Stimulated activated memory B cell treated with anti-CD40 and anti-IgM and Interleukin-4, amounts not matched to agents 10 μg/mL and 1 μg/mL and 100 μg/mL, for 72 hours (primary cell): ENCODE results near the gene CSNK1D.
"Not testable (repeated sequence)": the region's sequence is repeated elsewhere in the genome, so short reads cannot be mapped to it uniquely, and the experiment has no call there.

Experiments used
- ATAC-seq: fragments of 150-1000 bp; cut with Tn5 transposase; 2 replicates; pipeline ENCODE4 v1.10.0; 2021
- H3K27ac Mint-ChIP-seq: one replicate; pipeline ENCODE4 v1.8.0; 2022; ENCODE audit warnings: mild to moderate bottlenecking, mixed read lengths
- H3K27me3 Mint-ChIP-seq: one replicate; pipeline ENCODE4 v1.8.0; 2022; ENCODE audit warnings: mixed read lengths
- H3K36me3 Mint-ChIP-seq: one replicate; pipeline ENCODE4 v1.8.0; 2022; ENCODE audit warnings: mixed read lengths
- H3K4me1 Mint-ChIP-seq: one replicate; pipeline ENCODE4 v1.8.0; 2022; ENCODE audit warnings: mixed read lengths
- H3K4me3 Mint-ChIP-seq: one replicate; pipeline ENCODE4 v1.8.0; 2022; ENCODE audit warnings: mild to moderate bottlenecking, moderate library complexity, mixed read lengths
- H3K9me3 Mint-ChIP-seq: one replicate; pipeline ENCODE4 v1.8.0; 2022; ENCODE audit warnings: mixed read lengths

CSNK1D gene

GRCh38 chr17:82204831-82205719 is 68.4 kb downstream of the CSNK1D start:
- Mint-ChIP-seq H3K27me3 (no peaks in the 10 kb centered on the region), H3K4me3 (no peak overlapping the region), H3K4me1 (peaks cover 18% of the 10 kb centered on the region), H3K9me3 (no peaks in the 10 kb centered on the region), H3K27ac (peak overlapping the region; percentile 86), H3K36me3 (peaks cover 14% of the 10 kb centered on the region)
- no peak for ATAC-seq

GRCh38 chr17:82203920-82204319 is 69.6 kb downstream of the CSNK1D start:
- Mint-ChIP-seq H3K4me1 (peaks cover 14% of the 10 kb centered on the region), H3K36me3 (peaks cover 23% of the 10 kb centered on the region), H3K27me3 (no peaks in the 10 kb centered on the region), H3K4me3 (no peak overlapping the region), H3K9me3 (no peaks in the 10 kb centered on the region), H3K27ac (no peak overlapping the region)
- ATAC-seq = no peak

GRCh38 chr17:82202981-82203380 is 70.5 kb downstream of the CSNK1D start:
- no peaks in the 10 kb centered on the region for H3K9me3 Mint-ChIP-seq
- H3K36me3 Mint-ChIP-seq = peaks cover 33% of the 10 kb centered on the region
- peaks cover 22% of the 10 kb centered on the region for H3K4me1 Mint-ChIP-seq
- no peaks in the 10 kb centered on the region for H3K27me3 Mint-ChIP-seq
- no peak overlapping the region for H3K4me3 Mint-ChIP-seq
- no peak for ATAC-seq
- no peak overlapping the region for H3K27ac Mint-ChIP-seq

GRCh38 chr17:82201498-82201910 is 72.0 kb downstream of the CSNK1D start:
- ATAC-seq = no peak
- peaks cover 38% of the 10 kb centered on the region for H3K36me3 Mint-ChIP-seq
- H3K4me1 Mint-ChIP-seq = peaks cover 22% of the 10 kb centered on the region
- no peaks in the 10 kb centered on the region for H3K27me3 Mint-ChIP-seq
- H3K4me3 Mint-ChIP-seq = no peak overlapping the region
- no peak overlapping the region for H3K27ac Mint-ChIP-seq
- H3K9me3 Mint-ChIP-seq = no peaks in the 10 kb centered on the region

- H3K4me1 Mint-ChIP-seq = peaks cover 16% of the 10 kb centered on the region
- H3K27me3 Mint-ChIP-seq = no peaks in the 10 kb centered on the region
- ATAC-seq = no peak
- peaks cover 42% of the 10 kb centered on the region for H3K36me3 Mint-ChIP-seq
- no peaks in the 10 kb centered on the region for H3K9me3 Mint-ChIP-seq
- H3K4me3 Mint-ChIP-seq = no peak overlapping the region
- no peak overlapping the region for H3K27ac Mint-ChIP-seq
Observed at GRCh38 chr17:82200743-82201497, 72.6 kb downstream of the CSNK1D start.

GRCh38 chr17:82200135-82200534 is 73.4 kb downstream of the CSNK1D start:
- Mint-ChIP-seq H3K27ac (no peak overlapping the region), H3K4me3 (no peak overlapping the region), H3K4me1 (peaks cover 11% of the 10 kb centered on the region), H3K27me3 (no peaks in the 10 kb centered on the region), H3K9me3 (no peaks in the 10 kb centered on the region), H3K36me3 (peaks cover 50% of the 10 kb centered on the region)
- no peak for ATAC-seq

- Mint-ChIP-seq H3K27ac (no peak overlapping the region), H3K9me3 (no peaks in the 10 kb centered on the region), H3K4me1 (peaks cover 11% of the 10 kb centered on the region), H3K36me3 (peaks cover 55% of the 10 kb centered on the region), H3K4me3 (no peak overlapping the region), H3K27me3 (no peaks in the 10 kb centered on the region)
- ATAC-seq = no peak
Observed at GRCh38 chr17:82199496-82199895, 74.0 kb downstream of the CSNK1D start.

GRCh38 chr17:82198092-82198491 is 75.4 kb downstream of the CSNK1D start:
- no peaks in the 10 kb centered on the region for H3K27me3 Mint-ChIP-seq
- ATAC-seq = no peak
- H3K9me3 Mint-ChIP-seq = no peaks in the 10 kb centered on the region
- peaks cover 20% of the 10 kb centered on the region for H3K4me1 Mint-ChIP-seq
- H3K27ac Mint-ChIP-seq = peak overlapping the region; percentile 40
- peaks cover 67% of the 10 kb centered on the region for H3K36me3 Mint-ChIP-seq
- H3K4me3 Mint-ChIP-seq = no peak overlapping the region

- ATAC-seq = no peak
- peaks cover 69% of the 10 kb centered on the region for H3K36me3 Mint-ChIP-seq
- no peak overlapping the region for H3K4me3 Mint-ChIP-seq
- H3K27ac Mint-ChIP-seq = no peak overlapping the region
- H3K4me1 Mint-ChIP-seq = peaks cover 21% of the 10 kb centered on the region
- no peaks in the 10 kb centered on the region for H3K27me3 Mint-ChIP-seq
- no peaks in the 10 kb centered on the region for H3K9me3 Mint-ChIP-seq
Observed at GRCh38 chr17:82195675-82196672, 77.5 kb downstream of the CSNK1D start.

GRCh38 chr17:82194765-82195164 is 78.7 kb downstream of the CSNK1D start:
- Mint-ChIP-seq H3K27me3 (no peaks in the 10 kb centered on the region), H3K9me3 (no peaks in the 10 kb centered on the region), H3K4me3 (no peak overlapping the region), H3K36me3 (peaks cover 68% of the 10 kb centered on the region), H3K27ac (no peak overlapping the region), H3K4me1 (peaks cover 21% of the 10 kb centered on the region)
- no peak for ATAC-seq

- Mint-ChIP-seq H3K4me1 (peaks cover 20% of the 10 kb centered on the region), H3K4me3 (no peak overlapping the region), H3K27ac (no peak overlapping the region), H3K36me3 (peaks cover 57% of the 10 kb centered on the region), H3K9me3 (no peaks in the 10 kb centered on the region), H3K27me3 (no peaks in the 10 kb centered on the region)
- ATAC-seq = no peak
Observed at GRCh38 chr17:82193520-82194220, 79.8 kb downstream of the CSNK1D start.

GRCh38 chr17:82193050-82193449 is 80.5 kb downstream of the CSNK1D start:
- Mint-ChIP-seq H3K36me3 (peaks cover 51% of the 10 kb centered on the region), H3K4me1 (peaks cover 14% of the 10 kb centered on the region)
- H3K27me3 Mint-ChIP-seq, H3K4me3 Mint-ChIP-seq, H3K9me3 Mint-ChIP-seq, ATAC-seq, H3K27ac Mint-ChIP-seq: not testable (repeated sequence)
